Left renal pelvis (tissue), 4 donors: ENCODE measurements around the gene NFX1. TPM values are rescaled to one million over a fixed set of nuclear protein-coding genes. Genes with fewer than 3 reads are reported as not detected.
"Not testable (repeated sequence)": the region's sequence is repeated elsewhere in the genome, so short reads cannot be mapped to it uniquely, and the experiment has no call there.

Experiments
- DNase-seq, 4 donors: peaks; one replicate each; pipeline ENCODE4 v3.0.0-alpha.2; 2013; ENCODE audit warnings: low read depth in 4 of 4, low spot score in 3 of 4
- polyA plus RNA-seq, 4 donors: library from polyadenylated mRNA; unstranded; fragments of 120-200 nt; gene quantifications; one replicate each; pipeline ENCODE4 v1.2.1, GENCODE V29; 2013; ENCODE audit not compliant: insufficient read length in 4 of 4

Gene NFX1
- polyA plus RNA-seq, 4 donors = 28.6 to 36.0 (median 32.7) TPM

GRCh38 chr9:33306037-33306436 is 15.7 kb downstream of the NFX1 start:
- no peak for DNase-seq

DNA sequence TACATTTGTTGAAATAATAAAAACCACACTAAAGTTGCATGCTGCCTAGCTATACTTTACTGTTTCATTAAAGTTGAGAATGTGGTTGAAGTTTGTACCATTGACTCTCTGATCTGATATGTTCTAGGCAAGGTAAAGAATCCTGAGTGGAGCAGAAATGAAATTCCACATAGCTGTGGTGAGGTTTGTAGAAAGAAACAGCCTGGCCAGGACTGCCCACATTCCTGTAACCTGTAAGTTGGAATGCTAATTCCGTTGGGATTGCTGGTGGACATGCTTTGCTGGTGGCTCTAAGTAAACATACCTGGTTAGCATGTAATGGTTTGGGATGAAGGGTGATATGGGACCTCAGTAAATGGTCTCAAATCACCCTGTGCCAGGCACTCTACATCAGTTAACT is 16.8 kb downstream of the NFX1 start:
- DNase-seq = no peak

DNA sequence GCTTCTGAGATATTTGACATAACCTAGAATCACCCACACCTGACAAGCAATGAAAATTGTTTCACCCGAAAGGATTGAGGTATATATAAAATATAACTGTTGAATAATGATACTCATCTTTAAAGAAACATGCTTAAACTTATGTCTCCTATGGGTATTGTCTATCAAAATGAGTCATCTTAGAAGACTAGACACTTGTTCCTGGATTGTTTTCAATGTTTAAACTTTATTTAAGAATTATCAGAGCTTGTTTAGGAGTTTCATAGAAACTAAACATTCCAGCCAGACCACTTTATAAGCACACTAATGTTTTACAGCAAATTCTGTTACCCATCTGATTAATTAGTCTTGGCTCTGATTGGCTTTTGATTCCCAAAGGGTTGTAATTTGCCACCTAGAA is 19.6 kb downstream of the NFX1 start:
- DNase-seq = no peak

DNA sequence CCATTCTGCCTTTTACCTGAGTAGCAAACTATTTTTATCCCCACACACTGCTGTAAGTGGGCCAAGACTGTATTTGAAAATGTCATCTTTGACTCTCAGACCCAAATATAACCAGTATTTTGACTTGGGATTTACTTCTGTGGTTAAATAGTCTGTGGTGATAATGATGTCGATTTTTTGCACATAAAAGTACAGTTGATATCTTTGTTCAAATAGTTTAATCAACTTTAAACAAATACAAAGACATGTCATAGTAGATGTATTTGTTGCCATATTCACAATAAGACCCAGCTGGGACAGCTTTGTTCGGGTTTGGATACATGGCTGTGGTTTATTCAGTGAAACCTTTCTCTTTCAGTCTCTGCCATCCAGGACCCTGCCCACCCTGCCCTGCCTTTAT is 20.4 kb downstream of the NFX1 start:
- no peak for DNase-seq

GRCh38 chr9:33311953-33312352 is 21.6 kb downstream of the NFX1 start:
- DNase-seq = no peak

DNA sequence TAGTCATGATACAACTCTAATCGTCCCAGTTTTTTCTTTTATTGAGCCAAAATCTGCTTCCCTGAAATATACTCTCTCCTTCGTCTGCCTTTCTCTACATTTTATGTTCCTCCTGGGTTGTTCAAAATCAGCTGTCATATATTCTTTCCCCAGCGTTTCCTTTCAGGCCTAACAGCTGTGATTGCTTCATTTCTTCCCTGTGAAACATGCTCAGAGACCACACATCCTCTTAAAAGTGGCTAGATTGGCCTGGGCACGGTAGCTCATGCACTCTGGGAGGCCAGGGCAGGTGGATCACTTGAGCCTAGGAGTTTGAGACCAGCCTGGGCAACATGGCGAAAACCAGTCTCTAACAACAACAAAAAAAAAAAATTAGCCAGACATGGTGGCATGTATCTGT is 25.1 kb downstream of the NFX1 start:
- no peak for DNase-seq

- not testable (repeated sequence) for DNase-seq
These were observed 26.8 kb downstream of the NFX1 start for GRCh38 chr9:33317136-33317535.

DNA sequence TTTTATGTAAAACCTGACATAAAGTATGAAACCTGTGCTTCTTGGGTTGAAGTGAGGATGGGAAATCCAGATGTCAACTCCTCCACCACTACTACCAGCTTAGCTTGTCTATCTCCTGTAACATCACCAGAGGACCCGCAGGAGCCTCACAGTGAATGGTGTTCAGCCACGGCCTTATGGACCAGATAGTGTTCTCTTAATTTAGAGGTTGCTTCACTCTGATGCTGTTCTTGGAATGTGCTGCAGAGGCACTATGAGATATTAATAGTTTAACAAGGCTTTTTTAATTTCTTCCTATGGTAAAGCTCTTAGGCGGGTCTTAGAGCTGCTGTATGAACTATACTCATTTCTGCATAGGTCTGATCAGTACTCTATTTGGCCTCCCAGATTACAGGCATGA is 27.9 kb downstream of the NFX1 start:
- no peak for DNase-seq

GRCh38 chr9:33318781-33319180 is 28.5 kb downstream of the NFX1 start:
- no peak for DNase-seq

GRCh38 chr9:33320230-33320567 is 29.9 kb downstream of the NFX1 start:
- no peak for DNase-seq

DNA sequence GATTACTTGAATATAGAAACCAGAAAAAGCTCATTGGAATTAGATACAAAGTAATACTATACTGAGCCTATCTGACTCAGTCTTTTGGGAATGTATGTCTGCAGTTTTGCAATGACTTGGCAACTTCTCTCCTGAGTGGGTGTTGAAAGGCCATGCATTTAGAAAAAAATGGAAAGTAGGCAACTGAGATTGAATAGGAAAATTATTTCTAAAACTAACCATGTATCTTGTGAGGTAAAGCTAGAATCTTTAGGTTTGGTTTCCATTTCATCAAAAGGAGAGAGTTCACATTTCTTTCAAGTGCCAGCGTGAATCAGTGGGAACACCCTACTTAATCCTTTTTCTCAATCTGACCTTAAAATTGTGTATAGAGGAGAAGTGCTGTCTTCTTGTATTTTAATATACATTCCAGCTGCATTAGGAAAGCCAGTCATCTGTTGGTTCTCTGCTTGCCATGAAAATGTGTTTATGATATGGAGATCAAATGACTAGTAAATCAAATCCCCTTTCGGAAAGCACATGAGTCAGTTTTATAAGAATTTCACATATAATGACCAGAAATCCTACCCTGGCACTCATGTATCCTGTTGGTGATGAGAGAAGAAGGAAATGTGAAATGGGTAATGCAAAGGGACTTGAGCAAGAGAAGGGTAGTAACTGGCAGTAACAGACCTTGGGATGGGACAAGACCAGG is 30.4 kb downstream of the NFX1 start:
- no peak for DNase-seq

GRCh38 chr9:33329117-33329563 is 38.8 kb downstream of the NFX1 start:
- peak in 2 of 4 donors; percentile 23 to 40 for DNase-seq

GRCh38 chr9:33329979-33330378 is 39.7 kb downstream of the NFX1 start:
- DNase-seq = no peak

DNA sequence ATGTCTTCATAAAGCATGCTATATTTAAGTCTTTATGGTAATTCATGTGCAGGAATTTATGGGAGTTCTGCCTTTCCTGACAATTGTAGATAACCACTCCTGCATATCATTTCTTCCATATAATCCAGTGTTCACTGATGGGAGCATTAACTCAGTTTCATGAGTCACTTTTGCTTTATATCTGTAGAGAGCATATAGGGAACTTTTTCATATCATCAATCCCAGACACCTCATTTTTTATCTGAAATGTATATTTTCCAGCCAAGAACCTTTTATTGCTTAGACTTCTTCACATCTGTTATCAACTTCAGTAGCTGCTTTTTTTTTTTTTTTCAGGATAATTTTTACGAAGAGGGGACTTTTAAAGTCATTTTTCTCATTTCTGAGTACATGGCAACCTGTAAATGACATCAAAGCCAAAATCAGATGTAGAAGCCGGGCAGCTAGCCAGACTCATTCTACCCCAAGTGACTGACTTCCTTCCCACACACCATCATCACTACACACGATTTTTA is 41.1 kb downstream of the NFX1 start:
- no peak for DNase-seq

GRCh38 chr9:33332011-33332410 is 41.7 kb downstream of the NFX1 start:
- no peak for DNase-seq

DNA sequence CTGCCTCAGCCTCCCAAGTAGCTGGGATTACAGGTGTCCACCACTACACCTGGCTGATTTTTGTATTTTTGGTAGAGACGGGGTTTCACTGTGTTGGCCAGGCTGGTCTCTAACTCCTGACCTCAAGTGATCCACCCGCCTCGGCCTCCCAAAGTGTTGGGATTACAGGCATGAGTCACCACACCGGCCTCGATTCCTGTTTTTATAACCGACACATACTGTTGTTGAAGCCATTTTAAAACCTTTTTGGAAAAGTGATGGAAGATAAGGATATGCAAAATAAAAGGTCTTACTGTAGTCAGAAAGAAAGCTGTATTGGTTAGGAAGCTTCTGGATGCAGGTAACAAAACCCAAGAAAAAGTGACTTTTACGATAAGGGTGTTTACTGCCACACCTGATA is 42.6 kb downstream of the NFX1 start:
- DNase-seq = not testable (repeated sequence)

DNA sequence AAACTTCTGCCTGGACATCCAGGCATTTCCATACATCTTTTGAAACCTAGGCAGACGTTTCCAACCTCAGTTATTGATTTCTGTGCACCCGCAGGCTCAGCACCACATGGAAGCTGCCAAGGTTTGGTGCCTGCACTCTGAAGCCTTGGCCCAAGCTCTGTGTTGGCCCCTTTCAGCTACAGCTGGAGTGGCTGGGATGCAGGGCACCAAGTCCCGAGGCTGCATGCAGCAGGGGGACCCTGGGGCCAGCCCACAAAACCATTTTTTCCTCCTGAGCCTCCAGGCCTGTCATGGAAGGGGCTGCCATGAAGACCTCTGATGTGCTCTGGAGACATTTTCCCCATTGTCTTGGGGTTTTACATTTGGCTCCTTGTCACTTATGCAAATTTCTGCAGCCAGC is 49.9 kb downstream of the NFX1 start:
- DNase-seq = no peak

- no peak for DNase-seq
These were observed 50.9 kb downstream of the NFX1 start for GRCh38 chr9:33341182-33341581.

GRCh38 chr9:33344145-33344544 is 53.8 kb downstream of the NFX1 start:
- DNase-seq = no peak

GRCh38 chr9:33346564-33346963 is 56.2 kb downstream of the NFX1 start:
- no peak for DNase-seq

- DNase-seq = no peak
These were observed 58.7 kb downstream of the NFX1 start for GRCh38 chr9:33348998-33349397.

DNA sequence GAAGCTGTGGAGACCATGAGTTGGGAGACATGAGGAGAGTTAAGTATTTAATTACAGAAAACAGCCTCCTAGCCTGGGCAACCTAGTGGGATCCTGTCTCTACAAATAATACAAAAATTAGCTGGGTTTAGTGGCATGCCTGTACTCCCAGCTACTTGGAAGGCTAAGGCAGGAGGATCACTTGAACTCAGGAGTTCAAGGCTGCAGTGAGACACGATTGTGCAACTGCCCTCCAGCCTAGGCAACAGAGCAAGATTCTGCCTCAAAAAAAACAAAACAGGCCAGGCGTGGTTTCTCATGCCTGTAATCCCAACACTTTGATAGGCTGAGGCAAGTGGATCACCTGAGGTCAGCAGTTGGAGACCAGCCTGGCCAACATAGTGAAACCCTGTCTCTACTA is 59.4 kb downstream of the NFX1 start:
- DNase-seq = no peak

DNA sequence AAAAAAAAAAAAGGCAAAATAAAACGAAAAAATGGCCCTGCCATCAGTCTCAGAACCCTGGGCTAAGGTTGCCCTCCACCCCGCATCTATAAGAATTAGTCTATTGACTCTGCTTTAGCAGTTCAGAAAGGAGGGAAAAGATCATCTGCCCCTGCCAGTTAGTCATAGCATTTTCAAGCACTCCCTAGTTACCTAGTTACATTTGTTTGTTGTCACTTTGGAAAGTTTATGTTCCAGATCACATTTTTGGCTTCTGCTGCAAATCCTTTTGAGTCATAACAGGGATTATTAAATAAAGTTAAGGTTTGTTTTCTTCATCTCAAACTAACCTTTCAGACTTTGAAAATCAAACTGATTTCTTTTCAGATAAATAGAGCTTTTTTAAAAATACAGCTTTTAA is 60.0 kb downstream of the NFX1 start:
- no peak for DNase-seq
